HG03432 (cell line): ENCODE results near the gene FAM20C.

ENCODE experiments used
- ATAC-seq: cut with Tn5 transposase; IDR thresholded peaks from one replicate; pipeline ENCODE4 v1.9.1; 2021; ENCODE audit warnings: mild to moderate bottlenecking, moderate library complexity; ENCODE audit not compliant: unreplicated experiment

Gene FAM20C

GRCh38 chr7:266851-267840, 74.8 kb downstream of the FAM20C start:
- no peak for ATAC-seq

DNA sequence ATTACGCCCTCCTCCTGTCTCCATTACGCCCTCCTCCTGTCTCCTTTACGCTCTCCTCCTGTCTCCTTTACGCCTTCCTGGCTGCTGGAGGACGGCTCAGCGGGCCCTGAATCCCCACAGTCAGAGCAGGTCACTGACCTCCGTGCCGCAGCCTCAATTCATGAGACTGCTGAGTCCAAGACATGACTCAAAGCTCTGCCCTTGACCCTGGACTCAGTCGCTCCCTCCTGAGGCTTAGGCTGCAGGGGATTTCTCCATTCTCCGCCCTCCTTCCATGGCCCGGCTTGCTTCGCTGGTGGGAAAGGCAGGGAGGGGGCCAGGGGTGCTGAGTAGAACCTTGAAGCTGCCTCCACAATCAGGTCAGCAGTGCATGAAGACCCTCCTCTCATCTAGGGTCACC, 76.6 kb downstream of the FAM20C start:
- no peak for ATAC-seq

DNA sequence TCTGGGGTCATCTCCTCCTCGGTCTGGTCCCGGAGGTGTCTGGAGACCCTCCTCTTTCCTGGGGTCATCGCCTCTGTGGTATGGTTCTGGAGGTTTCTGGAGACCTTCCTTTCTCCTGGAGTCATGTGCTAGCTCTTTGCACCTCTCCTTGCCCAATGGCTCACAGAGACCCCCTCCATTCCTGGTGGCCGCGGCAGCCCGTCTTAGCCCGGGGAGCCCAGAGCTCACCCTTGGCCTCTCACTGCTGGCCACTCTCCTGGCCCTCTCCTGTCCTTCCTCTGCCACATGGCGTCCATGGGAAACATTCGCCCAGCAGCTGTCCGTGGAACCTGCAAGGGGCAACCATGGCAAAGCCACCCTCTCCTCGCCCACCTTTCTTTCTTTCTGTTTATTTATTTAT, 77.3 kb downstream of the FAM20C start:
- ATAC-seq, result no peak

DNA sequence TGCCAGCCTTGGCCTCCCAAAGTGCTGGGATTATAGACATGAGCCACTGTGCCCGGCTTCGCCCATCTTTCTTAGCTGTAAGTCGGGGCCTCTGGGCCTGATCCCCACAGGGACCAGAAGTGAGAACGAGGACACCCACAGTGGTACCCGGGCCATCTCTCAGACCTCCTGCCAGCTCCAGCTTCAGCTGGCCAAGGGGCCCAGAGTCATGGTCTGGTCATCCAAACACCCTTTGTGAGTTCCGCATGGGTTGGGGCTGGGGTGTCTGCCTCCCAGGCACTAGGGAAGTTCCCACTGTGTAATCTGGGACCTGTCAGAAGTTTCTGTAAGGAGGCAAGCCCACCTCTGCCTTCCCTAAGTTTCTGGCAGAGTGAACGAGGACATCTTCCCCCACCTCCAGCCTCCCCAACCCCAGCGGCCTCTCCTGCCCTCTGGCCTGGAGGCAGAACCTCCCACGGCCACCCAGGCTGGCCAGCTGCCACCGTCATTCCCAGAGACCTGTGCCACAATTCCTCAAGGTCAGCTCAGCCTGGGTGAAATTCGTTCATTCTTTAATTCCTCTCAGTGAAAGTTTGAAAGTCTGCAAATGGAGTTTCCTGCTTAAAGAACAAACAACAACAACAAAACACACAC, 78.1 kb downstream of the FAM20C start:
- ATAC-seq, result no peak

GRCh38 chr7:271266-272107, 79.1 kb downstream of the FAM20C start:
- no peak for ATAC-seq

DNA sequence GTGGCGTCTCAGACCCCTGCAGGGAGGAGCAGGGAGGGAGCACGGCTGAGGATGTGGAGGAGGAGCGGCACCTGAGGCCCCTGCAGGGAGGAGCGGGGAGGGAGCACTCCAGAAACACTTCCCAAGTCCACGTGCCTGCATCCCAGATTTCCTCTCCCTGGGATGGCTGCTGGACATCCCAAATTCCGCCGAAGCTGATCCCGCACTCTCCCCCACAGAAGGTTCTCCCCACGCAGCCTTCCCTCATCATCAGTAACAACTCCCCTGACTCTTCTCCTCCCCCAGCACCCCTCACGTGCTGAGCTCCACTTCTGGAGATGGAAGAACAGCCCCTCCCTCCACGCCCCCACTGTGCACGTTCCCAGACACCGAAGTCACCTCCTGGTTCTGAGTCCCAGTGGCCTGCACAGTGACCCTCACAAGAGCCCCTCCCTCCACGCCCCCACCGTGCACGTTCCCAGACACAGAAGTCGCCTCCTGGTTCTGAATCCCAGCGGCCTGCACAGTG, 79.8 kb downstream of the FAM20C start:
- no peak for ATAC-seq

GRCh38 chr7:272631-273030, 80.3 kb downstream of the FAM20C start:
- no peak for ATAC-seq

- ATAC-seq, result no peak
Observed at GRCh38 chr7:273327-273726, 81.0 kb downstream of the FAM20C start.

- no peak for ATAC-seq
Observed at GRCh38 chr7:274266-274665, 81.9 kb downstream of the FAM20C start.

DNA sequence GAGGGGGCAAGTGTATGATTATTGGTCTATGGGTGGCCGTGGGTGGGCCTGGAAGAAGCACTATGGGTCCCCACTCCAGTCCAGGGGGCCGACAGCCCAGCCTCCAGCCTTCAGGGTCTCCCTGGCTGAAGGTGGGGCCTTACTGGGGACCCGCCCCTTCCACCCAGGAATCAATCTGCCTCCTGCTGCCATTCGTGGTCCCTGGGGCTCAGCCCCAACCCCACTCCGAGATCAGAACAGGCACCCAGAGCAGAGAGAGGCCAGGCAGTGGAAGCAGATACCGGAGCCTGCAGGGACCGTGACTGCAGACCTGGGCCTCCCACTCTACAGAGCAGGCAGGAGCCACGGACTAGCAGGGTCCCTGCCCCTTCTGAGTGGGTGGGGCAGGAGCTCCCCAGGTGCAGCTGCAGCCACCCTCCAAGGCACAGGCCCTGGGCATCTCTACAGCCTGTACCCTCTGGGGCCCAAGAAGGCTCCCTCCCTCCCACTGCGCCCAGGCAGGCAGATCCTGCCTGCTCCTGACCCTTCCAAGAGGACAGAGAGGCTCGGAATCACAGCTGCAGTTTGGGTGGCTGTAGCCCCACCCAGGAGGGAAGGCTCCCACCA, 84.0 kb downstream of the FAM20C start:
- no peak for ATAC-seq

GRCh38 chr7:277228-277627, 84.9 kb downstream of the FAM20C start:
- no peak for ATAC-seq

- no peak for ATAC-seq
Observed at GRCh38 chr7:278081-278480, 85.7 kb downstream of the FAM20C start.

GRCh38 chr7:279821-280220, 87.5 kb downstream of the FAM20C start:
- ATAC-seq, result no peak

DNA sequence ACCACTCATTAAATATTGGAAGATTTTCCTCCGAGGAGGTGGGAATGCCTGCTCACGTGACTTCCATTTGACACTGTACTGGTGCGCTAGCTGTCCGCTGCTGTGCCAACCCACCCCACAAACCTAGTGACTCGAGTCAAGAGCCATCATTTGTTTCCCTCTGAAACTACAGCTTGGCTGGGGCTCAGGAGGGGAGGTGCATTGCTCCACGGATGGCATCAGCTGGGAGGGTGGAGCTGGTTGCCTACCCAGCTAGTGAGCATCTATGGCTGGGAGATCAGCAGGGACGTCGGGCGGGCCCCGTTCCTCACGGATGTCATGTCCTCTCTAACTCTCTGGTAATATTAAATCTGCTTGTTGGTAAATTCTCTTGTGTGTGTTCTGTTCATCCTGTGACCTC, 88.1 kb downstream of the FAM20C start:
- ATAC-seq, result no peak

DNA sequence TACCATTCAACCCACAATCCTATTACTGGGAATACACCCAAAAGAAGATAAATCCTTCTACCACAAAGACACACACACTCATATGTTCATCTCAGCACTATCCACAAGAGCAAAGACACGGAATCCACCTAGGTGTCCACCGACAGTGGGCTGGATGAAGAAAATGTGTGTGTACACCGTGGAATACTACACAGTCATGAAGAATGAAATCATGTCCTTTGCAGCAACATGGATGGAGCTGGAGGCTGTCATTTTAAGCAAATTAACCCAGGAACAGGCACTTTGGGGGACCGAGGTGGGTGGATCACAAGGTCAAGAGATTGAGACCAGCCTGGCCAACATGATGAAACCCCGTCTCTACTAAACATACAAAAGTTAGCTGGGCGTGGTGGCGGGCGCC, 89.3 kb downstream of the FAM20C start:
- no peak for ATAC-seq

DNA sequence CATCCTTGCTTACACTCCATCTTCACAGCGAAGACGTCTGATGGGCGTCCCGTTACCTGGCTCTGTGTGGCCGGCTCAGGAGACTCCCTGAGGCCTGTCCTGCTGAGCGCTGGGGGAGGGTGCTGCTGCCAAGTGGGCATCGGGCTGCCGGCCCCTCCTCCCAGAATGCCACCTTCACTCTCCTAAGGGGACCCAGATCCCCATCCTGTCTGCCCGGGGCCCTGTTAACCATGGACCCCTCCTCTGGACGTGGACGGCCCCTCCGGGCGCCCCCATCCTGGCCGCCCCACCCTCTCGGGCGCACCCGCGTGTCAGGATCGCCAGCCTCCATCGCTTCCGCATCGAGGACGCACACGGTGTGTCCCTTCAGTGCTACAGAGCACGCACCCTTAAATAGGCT, 90.2 kb downstream of the FAM20C start:
- no peak for ATAC-seq

DNA sequence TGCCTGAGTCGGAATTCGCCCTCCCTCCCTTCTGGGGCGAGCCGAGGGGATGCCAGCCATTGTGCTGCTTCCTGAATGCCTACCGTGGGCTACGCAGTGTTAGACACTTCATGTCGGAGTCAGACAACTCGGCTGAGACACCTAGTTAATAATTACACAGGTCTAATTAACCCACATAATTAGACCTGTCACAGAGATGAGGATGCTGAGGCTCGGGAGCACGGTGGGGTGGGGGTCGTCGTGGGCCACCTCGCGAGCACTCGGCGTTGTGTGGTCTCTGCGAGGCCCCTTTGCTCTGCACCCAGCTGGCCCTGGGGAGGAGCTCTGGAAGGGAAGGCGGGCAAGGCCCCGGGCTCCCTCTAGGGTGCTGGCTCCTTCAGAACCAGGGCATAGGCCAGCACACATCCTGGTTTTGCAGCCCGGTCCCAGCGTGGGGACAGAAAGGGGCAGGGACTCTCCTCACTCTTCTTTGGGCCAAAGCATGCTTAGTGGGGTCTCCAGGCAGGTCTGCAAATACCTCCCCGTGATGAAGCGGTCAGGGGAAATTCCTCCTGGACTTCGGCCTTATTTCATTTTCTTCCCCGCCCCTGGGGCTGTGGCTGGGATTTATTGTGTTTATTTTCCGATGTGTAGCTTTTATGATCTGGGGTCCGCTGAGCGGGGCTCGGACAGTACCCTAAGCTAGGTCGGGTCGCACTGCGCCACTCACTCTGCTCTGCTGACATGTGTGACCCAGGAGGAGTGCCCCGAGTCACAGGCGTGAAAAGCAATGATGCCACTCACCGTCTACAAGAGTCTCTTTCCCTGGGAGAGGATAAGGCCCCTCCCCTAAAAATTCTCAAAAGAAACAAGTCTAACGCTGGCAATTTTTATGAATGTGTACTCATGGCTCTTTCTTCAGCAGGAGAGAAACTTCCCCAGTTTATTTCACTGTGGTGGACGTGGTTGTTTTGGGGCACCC, 92.7 kb downstream of the FAM20C start:
- no peak for ATAC-seq

GRCh38 chr7:285731-286130, 93.4 kb downstream of the FAM20C start:
- ATAC-seq, result no peak

DNA sequence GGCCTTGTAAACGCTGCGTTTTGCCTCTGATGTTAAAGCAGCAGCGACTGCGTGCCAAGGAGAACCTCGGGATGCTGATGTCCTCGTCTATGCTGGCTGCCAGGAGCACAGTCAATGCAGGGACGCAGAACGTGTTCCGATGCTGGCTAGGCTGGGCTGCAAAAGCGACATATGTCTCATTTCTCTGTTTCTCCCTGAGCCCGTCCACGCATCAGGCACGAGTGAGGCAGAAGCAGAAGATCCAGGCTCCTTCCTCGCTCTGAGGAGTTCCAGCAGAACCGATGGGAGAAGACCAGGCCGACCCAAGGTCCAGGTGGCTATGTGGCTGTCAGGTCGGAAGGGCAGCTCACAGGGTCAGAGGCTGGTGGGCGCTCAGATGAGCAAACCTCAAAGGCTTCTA, 93.9 kb downstream of the FAM20C start:
- ATAC-seq, result no peak

DNA sequence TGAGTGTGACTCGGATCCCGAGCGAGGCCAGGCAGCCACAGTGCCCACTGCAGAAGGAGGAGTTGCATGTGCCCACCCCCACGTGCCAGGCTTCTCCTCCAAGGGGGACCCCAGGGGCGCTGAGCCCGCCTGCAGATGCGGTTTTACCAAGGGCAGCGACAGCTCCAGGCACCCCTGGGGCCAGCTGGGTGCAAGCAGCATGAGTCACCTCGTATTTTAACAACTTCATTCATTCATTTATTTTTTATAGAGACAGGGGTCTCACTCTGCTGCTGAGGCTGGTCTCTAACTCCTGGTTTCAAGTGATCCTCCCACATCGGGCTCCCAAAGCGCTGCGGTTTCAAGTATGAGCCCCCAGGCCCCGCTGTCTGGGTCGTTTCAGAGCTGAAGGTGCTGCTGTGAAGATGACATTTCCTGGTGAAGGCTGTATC, 96.3 kb downstream of the FAM20C start:
- no peak for ATAC-seq
